Natural killer cell treated with Interleukin-12 subunit alpha and Interleukin-12 subunit beta and Interleukin-15 and Interleukin-18, amount 100 ng/mL, for 72 hours (primary cell): ENCODE measurements around the gene ZNF785. TPM values are rescaled to one million over a fixed set of nuclear protein-coding genes. Genes with fewer than 3 reads are reported as not detected.

ENCODE experiments used
- ATAC-seq, 2 donors: fragments of 150-1000 bp; cut with Tn5 transposase in 1 of 2; sonication (Bioruptor Pico), chemical (Tn5 transposase) in 1 of 2; 2 replicates each; pipeline ENCODE4 v1.10.0; 2021
- DNase-seq: peaks from one replicate; pipeline ENCODE4 v3.0.0; 2022; ENCODE audit warnings: low spot score
- H3K27ac Mint-ChIP-seq, 2 donors: 1 replicate in 1 of 2; 2 replicates in 1 of 2; pipeline ENCODE4 v1.8.0; 2022; ENCODE audit warnings: mixed read lengths in 2 of 2, mild to moderate bottlenecking in 1 of 2, moderate library complexity in 1 of 2
- H3K27me3 Mint-ChIP-seq, 2 donors: 1 replicate in 1 of 2; 2 replicates in 1 of 2; pipeline ENCODE4 v1.8.0; 2022; ENCODE audit warnings: mixed read lengths in 2 of 2
- H3K36me3 Mint-ChIP-seq: one replicate; pipeline ENCODE4 v1.8.0; 2022; ENCODE audit warnings: mixed read lengths
- H3K4me1 Mint-ChIP-seq, 2 donors: 1 replicate in 1 of 2; 2 replicates in 1 of 2; pipeline ENCODE4 v1.8.0; 2022; ENCODE audit warnings: low read depth in 2 of 2, mixed read lengths in 2 of 2, mild to moderate bottlenecking in 1 of 2
- H3K4me3 Mint-ChIP-seq: one replicate; pipeline ENCODE4 v1.8.0; 2022; ENCODE audit warnings: mixed read lengths
- H3K9me3 Mint-ChIP-seq: 2 replicates; pipeline ENCODE4 v1.8.0; 2022; ENCODE audit warnings: mixed read lengths
- total RNA-seq, 2 donors: library from RNA; stranded (reverse); gene quantifications; one replicate each; pipeline ENCODE4 v1.2.3, GENCODE V29; 2022

Gene ZNF785
- total RNA-seq, 2 donors from 2014 or later: 13.3 to 20.0 TPM

DNA sequence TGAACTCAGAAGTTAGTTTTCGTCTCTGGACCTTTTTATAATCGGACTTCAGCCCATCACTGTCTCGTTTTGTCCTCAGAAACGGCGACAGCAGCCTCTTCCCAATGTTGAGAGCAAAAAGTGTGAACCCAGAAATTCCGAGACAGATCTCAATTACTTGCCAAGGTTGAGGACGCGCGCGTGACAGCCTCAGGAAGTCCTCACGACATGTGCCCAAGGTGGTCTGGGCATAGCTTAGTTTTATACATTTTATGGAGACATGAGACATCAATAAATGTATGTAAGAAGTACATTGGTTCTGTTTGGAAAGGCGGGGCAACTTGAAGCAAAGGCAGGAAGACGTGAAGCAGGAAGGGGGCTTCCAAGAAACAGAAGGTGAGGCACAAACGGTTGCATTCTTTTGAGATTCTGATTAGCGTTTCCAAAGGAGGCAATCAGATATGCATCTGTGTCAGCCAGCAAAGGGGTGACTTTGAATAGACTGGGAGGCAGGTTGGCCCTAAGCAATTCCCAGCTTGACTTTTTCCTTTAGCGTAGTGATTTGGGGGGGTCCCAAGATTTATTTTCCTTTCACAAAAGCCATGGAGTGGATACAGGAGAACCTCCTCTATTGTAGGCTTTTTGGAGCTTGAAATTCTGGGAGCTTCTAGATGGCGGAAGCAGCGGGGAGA lies 50.3 kb downstream of the ZNF785 start:
- Mint-ChIP-seq H3K9me3 (no peaks in the 10 kb centered on the region), H3K4me1 (peaks cover 23 to 30% of the 10 kb centered on the region in 2 donors), H3K4me3 (peak overlapping the region; percentile 97), H3K36me3 (no peaks in the 10 kb centered on the region), H3K27me3 (no peaks in the 10 kb centered on the region), H3K27ac (peak overlapping the region; percentile 94 to 96)
- DNase-seq (no peak), ATAC-seq (peak; percentile 1 to 5)

- H3K9me3 Mint-ChIP-seq: no peaks in the 10 kb centered on the region
- H3K27ac Mint-ChIP-seq: peak within 1 kb of the TSS; percentile 94 to 96
- H3K4me3 Mint-ChIP-seq: peak within 1 kb of the TSS; percentile 97
- H3K4me1 Mint-ChIP-seq: peaks cover 24 to 32% of the 10 kb centered on the region in 2 donors
- ATAC-seq: peak; percentile 85 to 91
- H3K36me3 Mint-ChIP-seq: no peaks in the 10 kb centered on the region
- no peaks in the 10 kb centered on the region for H3K27me3 Mint-ChIP-seq
- DNase-seq: peak; percentile 89
Observed at GRCh38 chr16:30534368-30535105, 51.0 kb downstream of the ZNF785 start, which contains the start of gene ZNF747. Gene ZNF747, minus strand, starts transcription at chr16:30534858. Its CDS starts 179 bp downstream, at chr16:30534679.

GRCh38 chr16:30533748-30534367 lies 51.6 kb downstream of the ZNF785 start:
- H3K4me3 Mint-ChIP-seq: peak overlapping the region; percentile 97
- DNase-seq (no peak), ATAC-seq (peak; percentile 1 to 14)
- no peaks in the 10 kb centered on the region for H3K27me3 Mint-ChIP-seq
- H3K9me3 Mint-ChIP-seq: no peaks in the 10 kb centered on the region
- peaks cover 24 to 32% of the 10 kb centered on the region in 2 donors for H3K4me1 Mint-ChIP-seq
- H3K36me3 Mint-ChIP-seq: no peaks in the 10 kb centered on the region
- H3K27ac Mint-ChIP-seq: peak overlapping the region; percentile 94 to 96

DNA sequence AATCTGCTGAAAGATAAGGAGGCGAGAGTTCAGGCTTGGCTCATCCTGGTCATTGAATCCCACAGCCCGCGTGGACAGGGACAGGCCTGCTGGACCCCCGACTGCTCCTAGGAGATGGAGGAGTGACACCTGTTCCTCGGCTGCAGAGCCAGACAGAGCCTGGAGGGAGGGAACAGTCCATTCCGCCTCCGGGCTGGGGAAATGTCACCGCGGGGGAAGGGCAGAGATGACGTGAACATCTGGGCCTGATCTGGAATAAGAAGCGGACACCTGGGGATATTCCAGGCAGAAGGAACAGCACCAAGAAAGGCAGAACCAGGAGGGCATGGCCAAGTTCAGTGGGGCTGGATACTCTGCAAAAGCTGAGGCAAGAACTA lies 52.4 kb downstream of the ZNF785 start:
- ATAC-seq (no peak), DNase-seq (no peak)
- peak overlapping the region; percentile 94 to 96 for H3K27ac Mint-ChIP-seq
- H3K4me1 Mint-ChIP-seq: peaks cover 24 to 35% of the 10 kb centered on the region in 2 donors
- H3K27me3 Mint-ChIP-seq: no peaks in the 10 kb centered on the region
- H3K36me3 Mint-ChIP-seq: no peaks in the 10 kb centered on the region
- H3K4me3 Mint-ChIP-seq: peak overlapping the region; percentile 97
- no peaks in the 10 kb centered on the region for H3K9me3 Mint-ChIP-seq

GRCh38 chr16:30532285-30533145 lies 53.0 kb downstream of the ZNF785 start:
- Mint-ChIP-seq H3K4me3 (peak overlapping the region; percentile 97), H3K9me3 (no peaks in the 10 kb centered on the region), H3K27me3 (no peaks in the 10 kb centered on the region), H3K36me3 (no peaks in the 10 kb centered on the region), H3K4me1 (peaks cover 30 to 41% of the 10 kb centered on the region in 2 donors), H3K27ac (peak overlapping the region; percentile 94 to 96)
- DNase-seq: no peak
- ATAC-seq: no peak

Other genes starting within 250 kb of the ZNF785 start
- 10 to 100 TPM; 95.8 to 99.7 TPM for gene CD2BP2, start 230.4 kb downstream of the ZNF785 start, total RNA-seq
- 10 to 100 TPM; 64.0 to 99.1 TPM for gene TBC1D10B, start 215.2 kb downstream of the ZNF785 start, total RNA-seq
- 1 to 10 TPM in 1 of 2 donors, not detected in 1; 8.5 TPM for gene MYL11, start 210.9 kb downstream of the ZNF785 start, total RNA-seq
- 100 to 1,000 TPM; 192 to 207 TPM for gene SEPTIN1, start 203.1 kb downstream of the ZNF785 start, total RNA-seq
- gene ZNF48, start 190.3 kb downstream of the ZNF785 start, total RNA-seq: 10 to 100 TPM; 10.2 to 14.7 TPM
- gene ZNF771, start 178.1 kb downstream of the ZNF785 start, total RNA-seq: 1 to 10 TPM; 3.4 to 7.3 TPM
- 100 to 1,000 TPM in 1 of 2 donors, 10 to 100 TPM in 1; 95.9 to 155 TPM for gene DCTPP1, start 155.7 kb downstream of the ZNF785 start, total RNA-seq
- 10 to 100 TPM; 84.7 to 91.4 TPM for gene SEPHS2, start 139.8 kb downstream of the ZNF785 start, total RNA-seq
- 100 to 1,000 TPM; 648 to 717 TPM for gene ITGAL, start 113.0 kb downstream of the ZNF785 start, total RNA-seq
- gene ZNF768, start 59.1 kb downstream of the ZNF785 start, total RNA-seq: 10 to 100 TPM; 10.4 to 11.8 TPM
- gene ZNF747, start 50.8 kb downstream of the ZNF785 start, total RNA-seq: 10 to 100 TPM in 1 of 2 donors, 1 to 10 TPM in 1; 8.7 to 10.3 TPM
- 10 to 100 TPM; 14.9 to 22.9 TPM for gene ZNF764, start 27.3 kb downstream of the ZNF785 start, total RNA-seq
- 1 to 10 TPM; 8.3 to 8.9 TPM for gene ZNF688, start 14.0 kb downstream of the ZNF785 start, total RNA-seq
- gene ZNF689, start 24.7 kb upstream of the ZNF785 start, total RNA-seq: 10 to 100 TPM in 1 of 2 donors, 1 to 10 TPM in 1; 9.4 to 14.3 TPM
- 100 to 1,000 TPM; 128 to 197 TPM for gene PRR14, start 65.3 kb upstream of the ZNF785 start, total RNA-seq
- 100 to 1,000 TPM; 140 to 147 TPM for gene FBRS, start 72.7 kb upstream of the ZNF785 start, total RNA-seq
- gene SRCAP, start 113.5 kb upstream of the ZNF785 start, total RNA-seq: 100 to 1,000 TPM in 1 of 2 donors, 10 to 100 TPM in 1; 90.8 to 121 TPM
- gene PHKG2, start 162.7 kb upstream of the ZNF785 start, total RNA-seq: 10 to 100 TPM; 50.2 to 63.8 TPM
- gene CFAP119, start 176.4 kb upstream of the ZNF785 start, total RNA-seq: 10 to 100 TPM in 1 of 2 donors, 1 to 10 TPM in 1; 3.4 to 17.0 TPM
- 100 to 1,000 TPM; 120 to 161 TPM for gene RNF40, start 176.6 kb upstream of the ZNF785 start, total RNA-seq
- gene ZNF629, start 201.5 kb upstream of the ZNF785 start, total RNA-seq: 1 to 10 TPM in 1 of 2 donors, under 1 TPM in 1; 0.98 to 3.8 TPM